Left ventricle myocardium inferior (tissue), 1 donor: ENCODE measurements around the gene LAPTM5. TPM values are rescaled to one million over a fixed set of nuclear protein-coding genes. Genes with fewer than 3 reads are reported as not detected.

Experiments
- DNase-seq: peaks from one replicate; pipeline ENCODE4 v3.0.0-alpha.2; 2020
- H3K27ac ChIP-seq: fragments of 200-600 bp; replicated peaks from 2 replicates; pipeline ENCODE4 v1.8.0; 2021
- H3K27me3 ChIP-seq: fragments of 200-600 bp; 2 replicates; pipeline ENCODE4 v1.8.0; 2021; ENCODE audit warnings: low read depth
- H3K36me3 ChIP-seq: fragments of 200-600 bp; 2 replicates; pipeline ENCODE4 v1.8.0; 2021
- H3K4me1 ChIP-seq: fragments of 200-600 bp; 2 replicates; pipeline ENCODE4 v1.8.0; 2021
- H3K4me3 ChIP-seq: fragments of 200-600 bp; 2 replicates; pipeline ENCODE4 v1.8.0; 2021; ENCODE audit warnings: mild to moderate bottlenecking, moderate library complexity
- H3K9me3 ChIP-seq: fragments of 200-600 bp; replicated peaks from 2 replicates; pipeline ENCODE4 v1.8.0; 2021
- CTCF ChIP-seq: fragments of 200-600 bp; IDR thresholded peaks from 2 replicates; pipeline ENCODE4 v1.8.0; 2021; ENCODE audit warnings: antibody characterized with exemption, mild to moderate bottlenecking, borderline replicate concordance
- intact Hi-C: fragments of 100-400 bp; cut with micrococcal nuclease; formaldehyde crosslinking; loops from one replicate; pipeline ENCODE4 v1.11.0; 2022
- total RNA-seq: library from RNA; stranded (reverse); fragmentation: NEBNext Ultra II Directional; extraction: Animal tissue kit (Norgen Biotek cat#: 25700); gene quantifications from one replicate; pipeline ENCODE4 v1.2.1, GENCODE V29; 2021
- donor health status: DM: no; HTN: yes; CAD: no; lungs with severe emphysema.

Gene LAPTM5
- total RNA-seq, 1 donor from 2014 or later: 18.8 TPM

- intact Hi-C loops: no loop called here
- Histone ChIP-seq H3K9me3 (no peaks in the 10 kb centered on the region), H3K4me3 (peak overlapping the region; percentile 55), H3K27me3 (peaks cover 30% of the 10 kb centered on the region), H3K27ac (no peak overlapping the region), H3K36me3 (no peaks in the 10 kb centered on the region), H3K4me1 (peaks cover 24% of the 10 kb centered on the region)
- no peak for TF ChIP-seq CTCF
- DNase-seq: no peak
Observed at GRCh38 chr1:30755746-30756145, 1.8 kb downstream of the LAPTM5 start.

GRCh38 chr1:30755334-30755733 is 2.2 kb downstream of the LAPTM5 start:
- no peak overlapping the region for H3K27ac ChIP-seq

GRCh38 chr1:30754684-30755171 is 2.8 kb downstream of the LAPTM5 start:
- no peak for DNase-seq
- peaks cover 21% of the 10 kb centered on the region for H3K4me1 ChIP-seq
- no peak for TF ChIP-seq CTCF
- H3K27ac ChIP-seq: no peak overlapping the region
- H3K4me3 ChIP-seq: no peak overlapping the region
- peaks cover 32% of the 10 kb centered on the region for H3K27me3 ChIP-seq
- no peaks in the 10 kb centered on the region for H3K36me3 ChIP-seq
- intact Hi-C loops: no loop called here
- no peaks in the 10 kb centered on the region for H3K9me3 ChIP-seq

More at GRCh38 chr1:30755334-30755733, 2.2 kb downstream of the LAPTM5 start:
- no peak for DNase-seq
- intact Hi-C loops: no loop called here
- Histone ChIP-seq H3K4me3 (peak overlapping the region; percentile 55), H3K4me1 (peaks cover 21% of the 10 kb centered on the region), H3K9me3 (no peaks in the 10 kb centered on the region), H3K27me3 (peaks cover 32% of the 10 kb centered on the region), H3K36me3 (no peaks in the 10 kb centered on the region)
- no peak for TF ChIP-seq CTCF

GRCh38 chr1:30753660-30754123 is 3.9 kb downstream of the LAPTM5 start:
- Histone ChIP-seq H3K9me3 (no peaks in the 10 kb centered on the region), H3K27me3 (peaks cover 32% of the 10 kb centered on the region), H3K27ac (no peak overlapping the region), H3K4me1 (peaks cover 25% of the 10 kb centered on the region), H3K36me3 (no peaks in the 10 kb centered on the region), H3K4me3 (no peak overlapping the region)
- TF ChIP-seq CTCF: no peak
- intact Hi-C loops: no loop called here
- DNase-seq: no peak

- no peak overlapping the region for H3K4me3 ChIP-seq
- no peak for TF ChIP-seq CTCF
- H3K36me3 ChIP-seq: no peaks in the 10 kb centered on the region
- no peak overlapping the region for H3K27ac ChIP-seq
- DNase-seq: no peak
- no peaks in the 10 kb centered on the region for H3K9me3 ChIP-seq
- H3K4me1 ChIP-seq: peaks cover 23% of the 10 kb centered on the region
- peaks cover 32% of the 10 kb centered on the region for H3K27me3 ChIP-seq
- intact Hi-C loops: no loop called here
Observed at GRCh38 chr1:30753118-30753517, 4.5 kb downstream of the LAPTM5 start.

- no peak for TF ChIP-seq CTCF
- intact Hi-C loops: no loop called here
- Histone ChIP-seq H3K27ac (no peak overlapping the region), H3K27me3 (peaks cover 32% of the 10 kb centered on the region), H3K4me1 (peaks cover 18% of the 10 kb centered on the region), H3K36me3 (no peaks in the 10 kb centered on the region), H3K9me3 (no peaks in the 10 kb centered on the region), H3K4me3 (no peak overlapping the region)
- DNase-seq: no peak
Observed at GRCh38 chr1:30752651-30752908, 5.0 kb downstream of the LAPTM5 start.
